Measurements from ENCODE around the gene FBXW11.

The FBXW11 gene

GRCh38 chr5:171837522-171837921 is 168.9 kb downstream of the FBXW11 start:
- DNase-seq = no peak

- no peak for DNase-seq
Measured at GRCh38 chr5:171835066-171835465, 171.4 kb downstream of the FBXW11 start.

GRCh38 chr5:171834461-171834860 is 172.0 kb downstream of the FBXW11 start:
- no peak for DNase-seq

GRCh38 chr5:171832775-171833174 is 173.7 kb downstream of the FBXW11 start:
- no peak for DNase-seq

GRCh38 chr5:171830686-171831085 is 175.8 kb downstream of the FBXW11 start:
- no peak for DNase-seq

- no peak for DNase-seq
Measured at GRCh38 chr5:171827162-171827561, 179.3 kb downstream of the FBXW11 start.

GRCh38 chr5:171826132-171826531 is 180.3 kb downstream of the FBXW11 start:
- DNase-seq = no peak

- DNase-seq = no peak
Measured at GRCh38 chr5:171825051-171825450, 181.4 kb downstream of the FBXW11 start.

GRCh38 chr5:171823269-171823668 is 183.2 kb downstream of the FBXW11 start:
- no peak for DNase-seq

GRCh38 chr5:171821286-171821685 is 185.2 kb downstream of the FBXW11 start:
- DNase-seq = no peak

- DNase-seq = no peak
Measured at GRCh38 chr5:171820561-171820960, 185.9 kb downstream of the FBXW11 start.

GRCh38 chr5:171816666-171817065 is 189.8 kb downstream of the FBXW11 start:
- DNase-seq = no peak

- DNase-seq = no peak
Measured at GRCh38 chr5:171813813-171814490, 192.5 kb downstream of the FBXW11 start.

GRCh38 chr5:171813270-171813669 is 193.2 kb downstream of the FBXW11 start:
- no peak for DNase-seq
